Bronchial epithelial cell (primary cell): ENCODE measurements around the gene RNU6-9. TPM values are rescaled to one million over a fixed set of nuclear protein-coding genes. Genes with fewer than 3 reads are reported as not detected.

Source experiments
- DNase-seq: peaks from one replicate; pipeline ENCODE4 v3.0.0-alpha.2; 2010; ENCODE audit warnings: low read depth
- FAIRE-seq: peaks from 2 replicates; lab custom pipeline; 2011; peaks lifted over from hg19 to GRCh38; lab: Jason Lieb, UNC
- H3K27me3 ChIP-seq: 2 replicates; pipeline ENCODE4 v1.5.1; 2011; ENCODE audit warnings: low read length; ENCODE audit not compliant: control insufficient read depth, insufficient read depth
- H3K36me3 ChIP-seq: 2 replicates; pipeline ENCODE4 v1.5.1; 2011; ENCODE audit warnings: low read length; ENCODE audit not compliant: control insufficient read depth, insufficient read depth
- H3K4me3 ChIP-seq: 2 replicates; pipeline ENCODE4 v1.5.1; 2011; ENCODE audit warnings: mild to moderate bottlenecking, low read depth, low read length, control low read depth
- total RNA-seq: library from RNA; depleted of rRNA; stranded (reverse); fragments of >200 nt; gene quantifications from 2 replicates; pipeline ENCODE4 v1.2.1, GENCODE V29; 2014
- TF ChIP-seq, protein P1 (sequence below): IDR thresholded peaks from 2 replicates; pipeline ENCODE4 v1.5.1; 2011; ENCODE audit warnings: mild to moderate bottlenecking, moderate library complexity, low read length, control low read depth, inconsistent platforms; ENCODE audit not compliant: insufficient read depth, severe bottlenecking

Gene RNU6-9
- total RNA-seq, 1 donor from 2014 or later = not detected

DNA sequence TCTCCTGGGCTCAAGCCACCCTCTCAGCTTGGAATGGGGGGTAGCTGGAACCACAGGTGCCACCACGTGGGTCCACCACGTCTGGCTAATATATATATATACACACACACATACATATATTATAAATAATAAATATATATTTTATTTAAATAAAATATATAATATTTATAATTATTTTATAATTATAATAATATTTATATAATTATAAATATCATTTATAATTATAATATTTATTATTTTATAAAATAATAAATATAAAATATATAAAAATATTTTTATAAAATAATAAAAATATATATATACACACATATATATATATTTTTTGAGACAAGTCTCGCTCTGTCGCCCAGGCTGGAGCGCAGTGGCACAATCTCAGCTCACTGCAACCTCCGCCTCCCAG lies 38.7 kb upstream of the RNU6-9 start:
- no peak for FAIRE-seq
- TF ChIP-seq, protein P1, sequence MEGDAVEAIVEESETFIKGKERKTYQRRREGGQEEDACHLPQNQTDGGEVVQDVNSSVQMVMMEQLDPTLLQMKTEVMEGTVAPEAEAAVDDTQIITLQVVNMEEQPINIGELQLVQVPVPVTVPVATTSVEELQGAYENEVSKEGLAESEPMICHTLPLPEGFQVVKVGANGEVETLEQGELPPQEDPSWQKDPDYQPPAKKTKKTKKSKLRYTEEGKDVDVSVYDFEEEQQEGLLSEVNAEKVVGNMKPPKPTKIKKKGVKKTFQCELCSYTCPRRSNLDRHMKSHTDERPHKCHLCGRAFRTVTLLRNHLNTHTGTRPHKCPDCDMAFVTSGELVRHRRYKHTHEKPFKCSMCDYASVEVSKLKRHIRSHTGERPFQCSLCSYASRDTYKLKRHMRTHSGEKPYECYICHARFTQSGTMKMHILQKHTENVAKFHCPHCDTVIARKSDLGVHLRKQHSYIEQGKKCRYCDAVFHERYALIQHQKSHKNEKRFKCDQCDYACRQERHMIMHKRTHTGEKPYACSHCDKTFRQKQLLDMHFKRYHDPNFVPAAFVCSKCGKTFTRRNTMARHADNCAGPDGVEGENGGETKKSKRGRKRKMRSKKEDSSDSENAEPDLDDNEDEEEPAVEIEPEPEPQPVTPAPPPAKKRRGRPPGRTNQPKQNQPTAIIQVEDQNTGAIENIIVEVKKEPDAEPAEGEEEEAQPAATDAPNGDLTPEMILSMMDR = no peak
- DNase-seq = no peak
- H3K36me3 ChIP-seq = no peaks in the 10 kb centered on the region
- no peak overlapping the region for H3K4me3 ChIP-seq
- no peaks in the 10 kb centered on the region for H3K27me3 ChIP-seq

DNA sequence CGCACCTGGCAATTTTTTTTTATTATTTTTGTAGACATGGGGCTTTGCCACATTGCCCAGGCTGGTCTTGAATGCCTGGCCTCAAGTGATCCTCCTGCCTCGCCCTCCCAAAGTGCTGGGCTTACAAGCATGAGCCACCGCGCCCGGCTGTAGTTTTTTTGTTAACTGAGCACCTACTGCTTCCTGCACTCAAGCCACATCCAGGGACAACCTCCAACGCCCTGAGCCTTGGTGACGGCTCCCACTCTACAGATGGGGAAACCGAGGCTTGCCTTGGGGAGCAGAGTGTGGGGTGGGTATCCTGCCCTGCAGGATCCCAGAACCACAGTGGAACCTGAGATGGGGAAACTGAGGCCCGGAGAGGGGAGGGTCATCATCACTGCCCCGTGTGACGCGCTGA lies 38.1 kb upstream of the RNU6-9 start:
- Histone ChIP-seq H3K27me3 (no peaks in the 10 kb centered on the region), H3K4me3 (no peak overlapping the region), H3K36me3 (no peaks in the 10 kb centered on the region)
- FAIRE-seq = no peak
- TF ChIP-seq, protein P1 = no peak
- no peak for DNase-seq

DNA sequence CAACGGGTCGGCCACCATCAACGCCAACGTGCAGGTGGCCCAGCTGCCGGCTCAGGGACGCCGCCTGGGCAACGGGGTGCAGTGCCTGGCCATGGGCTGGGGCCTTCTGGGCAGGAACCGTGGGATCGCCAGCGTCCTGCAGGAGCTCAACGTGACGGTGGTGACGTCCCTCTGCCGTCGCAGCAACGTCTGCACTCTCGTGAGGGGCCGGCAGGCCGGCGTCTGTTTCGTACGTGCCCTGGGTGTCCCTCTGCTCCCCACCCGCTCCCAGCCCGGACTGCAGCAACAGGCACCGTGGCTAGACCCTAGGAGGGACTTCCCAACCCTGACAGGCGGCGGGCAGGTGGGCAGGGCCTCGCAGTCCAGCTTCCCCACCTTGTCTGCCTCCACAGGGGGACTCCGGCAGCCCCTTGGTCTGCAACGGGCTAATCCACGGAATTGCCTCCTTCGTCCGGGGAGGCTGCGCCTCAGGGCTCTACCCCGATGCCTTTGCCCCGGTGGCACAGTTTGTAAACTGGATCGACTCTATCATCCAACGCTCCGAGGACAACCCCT lies 37.6 kb upstream of the RNU6-9 start:
- no peaks in the 10 kb centered on the region for H3K36me3 ChIP-seq
- no peak for FAIRE-seq
- TF ChIP-seq, protein P1 = no peak
- H3K27me3 ChIP-seq = no peaks in the 10 kb centered on the region
- no peak overlapping the region for H3K4me3 ChIP-seq
- no peak for DNase-seq

DNA sequence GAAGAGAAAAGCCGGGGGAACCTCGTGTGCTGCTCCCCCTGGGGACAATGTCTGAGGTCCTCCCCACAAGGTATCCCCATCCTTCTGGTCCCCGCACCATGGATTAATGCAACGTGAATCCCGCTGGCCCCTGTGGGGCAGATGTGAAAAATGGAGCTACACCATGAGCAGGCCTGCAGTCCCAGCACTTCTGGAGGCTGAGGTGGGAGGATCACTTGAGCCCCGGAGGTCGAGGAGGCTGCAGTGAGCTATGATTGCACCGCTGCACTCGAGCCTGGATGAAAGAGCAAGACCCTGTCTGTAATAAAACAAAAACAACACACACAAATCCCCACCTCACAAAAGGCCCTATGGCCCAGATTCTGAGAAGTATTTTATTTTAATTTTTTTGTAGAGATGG lies 35.0 kb upstream of the RNU6-9 start:
- TF ChIP-seq, protein P1 = no peak
- no peak for FAIRE-seq
- H3K27me3 ChIP-seq = no peaks in the 10 kb centered on the region
- DNase-seq = no peak
- H3K4me3 ChIP-seq = no peak overlapping the region
- no peaks in the 10 kb centered on the region for H3K36me3 ChIP-seq

DNA sequence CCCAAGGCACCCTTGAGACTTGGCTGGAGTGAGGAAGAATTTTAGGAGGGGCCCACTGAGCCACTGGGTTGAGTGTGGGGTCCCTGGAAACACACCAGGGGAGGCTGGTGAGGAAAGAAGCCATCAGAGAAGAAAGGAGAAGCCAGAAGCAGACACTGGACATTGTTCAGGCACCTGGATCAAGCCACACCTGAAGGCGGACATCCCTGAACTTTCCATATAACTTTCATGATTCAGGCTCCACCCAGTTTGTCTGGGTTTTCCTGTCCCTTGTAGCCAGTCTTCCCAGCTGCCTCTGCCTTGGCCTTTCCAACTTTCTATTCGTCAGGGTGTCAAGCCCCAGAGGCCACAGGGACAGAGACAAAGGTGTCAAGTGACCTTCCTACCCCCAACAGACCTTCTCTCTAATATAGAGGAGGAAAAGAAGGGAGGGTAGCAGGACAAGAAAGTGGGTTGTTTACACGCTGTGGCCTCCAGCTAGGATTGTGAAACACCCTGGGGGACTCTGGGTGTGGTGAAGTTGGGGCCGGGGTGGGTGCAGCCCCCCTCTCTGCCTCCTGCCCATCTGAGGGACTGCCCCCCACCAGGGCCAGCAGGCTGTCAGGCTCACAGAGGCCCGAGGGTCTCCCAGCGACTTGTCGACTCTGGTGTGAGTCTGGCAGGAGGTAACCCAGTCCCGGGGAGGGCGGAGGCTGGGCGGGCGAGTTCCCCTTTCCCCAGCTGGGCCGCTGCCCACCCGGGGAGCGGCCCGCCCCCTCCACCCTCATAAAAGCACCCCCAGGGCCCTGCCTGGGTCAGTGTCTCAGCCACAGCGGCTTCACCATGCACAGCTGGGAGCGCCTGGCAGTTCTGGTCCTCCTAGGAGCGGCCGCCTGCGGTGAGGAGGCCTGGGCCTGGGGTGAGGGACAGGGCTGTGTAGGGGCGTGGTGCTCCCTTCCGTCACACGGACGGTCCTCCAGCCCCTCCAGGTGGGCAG lies 34.1 kb upstream of the RNU6-9 start, which contains the start of gene CFD:
Gene CFD, plus strand, starts transcription at position 797 of the 976 bp plus-strand sequence. Its CDS starts 26 bp downstream, at position 823.
- no peak for DNase-seq
- TF ChIP-seq, protein P1 = no peak
- no peaks in the 10 kb centered on the region for H3K27me3 ChIP-seq
- H3K4me3 ChIP-seq = peak within 1 kb of the TSS; percentile 36
- H3K36me3 ChIP-seq = no peaks in the 10 kb centered on the region
- no peak for FAIRE-seq
